ENCODE data around the gene NHLH2.

GRCh38 chr1:115837341-115837739 is 3.6 kb downstream of the NHLH2 start:
- TF ChIP-seq DPF2 (IDR thresholded peaks at IDR 0.05) (no peak), SMAD1 (IDR thresholded peaks at IDR 0.05; ENCODE audit: low read depth, partially characterized antibody) (no peak), RAD21 (IDR thresholded peaks at IDR 0.05; ENCODE audit: insufficient read depth, low read depth, low read length) (no peak), POLR2A (IDR thresholded peaks at IDR 0.05; ENCODE audit: low read depth, low read length) (no peak), PML (IDR thresholded peaks at IDR 0.05; ENCODE audit: low read length) (no peak), HCFC1 (IDR thresholded peaks at IDR 0.05; ENCODE audit: low read length) (no peak), RAD51 (IDR thresholded peaks at IDR 0.05) (no peak), EP300 (IDR thresholded peaks at IDR 0.05; ENCODE audit: borderline replicate concordance in 1 of 2, control insufficient read depth in 1 of 2, low read depth in 2 of 2, low read length in 2 of 2) (no peak)
- TF ChIP-seq, protein P1, sequence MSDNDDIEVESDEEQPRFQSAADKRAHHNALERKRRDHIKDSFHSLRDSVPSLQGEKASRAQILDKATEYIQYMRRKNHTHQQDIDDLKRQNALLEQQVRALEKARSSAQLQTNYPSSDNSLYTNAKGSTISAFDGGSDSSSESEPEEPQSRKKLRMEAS (IDR thresholded peaks at IDR 0.05; ENCODE audit: low read depth, low read length) = no peak
- TF ChIP-seq, protein P2, sequence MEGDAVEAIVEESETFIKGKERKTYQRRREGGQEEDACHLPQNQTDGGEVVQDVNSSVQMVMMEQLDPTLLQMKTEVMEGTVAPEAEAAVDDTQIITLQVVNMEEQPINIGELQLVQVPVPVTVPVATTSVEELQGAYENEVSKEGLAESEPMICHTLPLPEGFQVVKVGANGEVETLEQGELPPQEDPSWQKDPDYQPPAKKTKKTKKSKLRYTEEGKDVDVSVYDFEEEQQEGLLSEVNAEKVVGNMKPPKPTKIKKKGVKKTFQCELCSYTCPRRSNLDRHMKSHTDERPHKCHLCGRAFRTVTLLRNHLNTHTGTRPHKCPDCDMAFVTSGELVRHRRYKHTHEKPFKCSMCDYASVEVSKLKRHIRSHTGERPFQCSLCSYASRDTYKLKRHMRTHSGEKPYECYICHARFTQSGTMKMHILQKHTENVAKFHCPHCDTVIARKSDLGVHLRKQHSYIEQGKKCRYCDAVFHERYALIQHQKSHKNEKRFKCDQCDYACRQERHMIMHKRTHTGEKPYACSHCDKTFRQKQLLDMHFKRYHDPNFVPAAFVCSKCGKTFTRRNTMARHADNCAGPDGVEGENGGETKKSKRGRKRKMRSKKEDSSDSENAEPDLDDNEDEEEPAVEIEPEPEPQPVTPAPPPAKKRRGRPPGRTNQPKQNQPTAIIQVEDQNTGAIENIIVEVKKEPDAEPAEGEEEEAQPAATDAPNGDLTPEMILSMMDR (IDR thresholded peaks at IDR 0.05 in 2 of 3, conservative IDR thresholded peaks at IDR 0.05 in 1 of 3; ENCODE audit: control insufficient read depth in 2 of 3, extremely low read depth in 1 of 3, insufficient read depth in 1 of 3, low read depth in 3 of 3, low read length in 3 of 3) = no peak

All from GM12878 (cell line).